Activated CD8-positive, alpha-beta T cell treated with anti-CD3 and anti-CD28 coated beads for 36 hours (primary cell): ENCODE measurements around the gene GJB5. TPM values are rescaled to one million over a fixed set of nuclear protein-coding genes. Genes with fewer than 3 reads are reported as not detected.
"Not testable (repeated sequence)": the region's sequence is repeated elsewhere in the genome, so short reads cannot be mapped to it uniquely, and the experiment has no call there.

ENCODE experiments used
- ATAC-seq: fragments of 200-7000 bp; cut with Tn5 transposase; one replicate; pipeline ENCODE4 v1.10.0; 2021; ENCODE audit warnings: mild to moderate bottlenecking, moderate library complexity
- CTCF ChIA-PET: fragments of 350-600 bp; sonication (Branson Sonifier 250); formaldehyde crosslinking; loops from one replicate; lab custom pipeline; 2021; ENCODE audit warnings: antibody characterized with exemption; lab: Charles Lee
- POLR2A ChIA-PET: fragments of 350-600 bp; sonication (Branson Sonifier 250); formaldehyde crosslinking; loops from one replicate; lab custom pipeline; 2021; ENCODE audit warnings: antibody characterized with exemption; lab: Charles Lee
- DNase-seq: peaks from one replicate; pipeline ENCODE4 v3.0.0-alpha.2; 2020
- H3K27ac Mint-ChIP-seq: one replicate; pipeline ENCODE4 v1.8.0; 2021; ENCODE audit warnings: mild to moderate bottlenecking, mixed read lengths
- H3K27me3 Mint-ChIP-seq: one replicate; pipeline ENCODE4 v1.8.0; 2021; ENCODE audit warnings: mixed read lengths
- H3K36me3 Mint-ChIP-seq: one replicate; pipeline ENCODE4 v1.8.0; 2021; ENCODE audit warnings: low read depth, mixed read lengths
- H3K4me1 Mint-ChIP-seq: one replicate; pipeline ENCODE4 v1.8.0; 2021; ENCODE audit warnings: low read depth, mixed read lengths
- H3K4me3 Mint-ChIP-seq: one replicate; pipeline ENCODE4 v1.8.0; 2021; ENCODE audit warnings: mild to moderate bottlenecking, moderate library complexity, mixed read lengths
- H3K9me3 Mint-ChIP-seq: one replicate; pipeline ENCODE4 v1.8.0; 2021; ENCODE audit warnings: mixed read lengths
- intact Hi-C: fragments of 100-400 bp; cut with micrococcal nuclease; formaldehyde crosslinking; loops from one replicate; pipeline ENCODE4 v1.10.0; 2022
- total RNA-seq, 2 experiments: library from RNA; stranded (reverse); gene quantifications; one replicate each; pipeline ENCODE4 v1.2.3, GENCODE V29; 2021
- TF ChIP-seq, protein P1 (sequence below): fragments of 200-600 bp; IDR thresholded peaks from one replicate; pipeline ENCODE4 v1.8.0; 2022; ENCODE audit warnings: antibody characterized with exemption, mild to moderate bottlenecking

The GJB5 gene
- total RNA-seq, 2 experiments from 2014 or later = not detected

DNA sequence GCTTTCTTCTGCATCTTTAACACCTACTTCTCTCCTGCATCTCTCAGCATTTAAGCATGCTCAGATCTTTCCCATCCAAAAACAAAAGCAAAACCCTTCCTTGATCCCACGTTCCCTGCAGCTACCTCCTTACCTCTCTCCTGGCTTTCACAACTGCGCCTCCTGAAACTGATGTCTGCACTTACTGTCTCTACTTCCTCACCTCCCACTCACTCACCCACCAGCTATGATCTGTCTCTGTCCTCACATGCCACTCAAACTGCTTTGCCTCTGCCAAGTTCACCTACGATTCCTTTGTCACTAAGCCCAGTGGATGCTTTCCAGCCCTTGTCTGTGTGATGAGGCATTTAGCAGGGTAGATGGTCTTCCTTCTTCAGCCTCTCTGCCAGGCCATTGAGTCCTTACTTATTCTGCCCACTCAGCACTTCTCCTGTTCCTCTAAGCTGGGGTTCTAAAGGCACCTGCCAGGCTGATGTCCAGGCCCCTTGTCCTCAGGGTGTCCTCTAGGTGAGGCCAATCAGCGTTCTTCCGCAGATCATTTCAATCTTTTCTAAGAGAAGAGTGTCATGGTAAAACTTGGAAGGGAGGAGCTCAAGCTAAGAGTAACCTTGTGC is 16.2 kb downstream of the GJB5 start:
- Mint-ChIP-seq H3K27me3 (peaks cover 5% of the 10 kb centered on the region), H3K4me3 (no peak overlapping the region), H3K27ac (no peak overlapping the region), H3K36me3 (no peaks in the 10 kb centered on the region), H3K9me3 (no peaks in the 10 kb centered on the region), H3K4me1 (no peaks in the 10 kb centered on the region)
- DNase-seq (no peak), ATAC-seq (no peak)
- intact Hi-C loops = no loop called here
- ChIA-PET CTCF (no interaction called here), POLR2A (no interaction called here)
- TF ChIP-seq, protein P1, sequence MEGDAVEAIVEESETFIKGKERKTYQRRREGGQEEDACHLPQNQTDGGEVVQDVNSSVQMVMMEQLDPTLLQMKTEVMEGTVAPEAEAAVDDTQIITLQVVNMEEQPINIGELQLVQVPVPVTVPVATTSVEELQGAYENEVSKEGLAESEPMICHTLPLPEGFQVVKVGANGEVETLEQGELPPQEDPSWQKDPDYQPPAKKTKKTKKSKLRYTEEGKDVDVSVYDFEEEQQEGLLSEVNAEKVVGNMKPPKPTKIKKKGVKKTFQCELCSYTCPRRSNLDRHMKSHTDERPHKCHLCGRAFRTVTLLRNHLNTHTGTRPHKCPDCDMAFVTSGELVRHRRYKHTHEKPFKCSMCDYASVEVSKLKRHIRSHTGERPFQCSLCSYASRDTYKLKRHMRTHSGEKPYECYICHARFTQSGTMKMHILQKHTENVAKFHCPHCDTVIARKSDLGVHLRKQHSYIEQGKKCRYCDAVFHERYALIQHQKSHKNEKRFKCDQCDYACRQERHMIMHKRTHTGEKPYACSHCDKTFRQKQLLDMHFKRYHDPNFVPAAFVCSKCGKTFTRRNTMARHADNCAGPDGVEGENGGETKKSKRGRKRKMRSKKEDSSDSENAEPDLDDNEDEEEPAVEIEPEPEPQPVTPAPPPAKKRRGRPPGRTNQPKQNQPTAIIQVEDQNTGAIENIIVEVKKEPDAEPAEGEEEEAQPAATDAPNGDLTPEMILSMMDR = no peak

DNA sequence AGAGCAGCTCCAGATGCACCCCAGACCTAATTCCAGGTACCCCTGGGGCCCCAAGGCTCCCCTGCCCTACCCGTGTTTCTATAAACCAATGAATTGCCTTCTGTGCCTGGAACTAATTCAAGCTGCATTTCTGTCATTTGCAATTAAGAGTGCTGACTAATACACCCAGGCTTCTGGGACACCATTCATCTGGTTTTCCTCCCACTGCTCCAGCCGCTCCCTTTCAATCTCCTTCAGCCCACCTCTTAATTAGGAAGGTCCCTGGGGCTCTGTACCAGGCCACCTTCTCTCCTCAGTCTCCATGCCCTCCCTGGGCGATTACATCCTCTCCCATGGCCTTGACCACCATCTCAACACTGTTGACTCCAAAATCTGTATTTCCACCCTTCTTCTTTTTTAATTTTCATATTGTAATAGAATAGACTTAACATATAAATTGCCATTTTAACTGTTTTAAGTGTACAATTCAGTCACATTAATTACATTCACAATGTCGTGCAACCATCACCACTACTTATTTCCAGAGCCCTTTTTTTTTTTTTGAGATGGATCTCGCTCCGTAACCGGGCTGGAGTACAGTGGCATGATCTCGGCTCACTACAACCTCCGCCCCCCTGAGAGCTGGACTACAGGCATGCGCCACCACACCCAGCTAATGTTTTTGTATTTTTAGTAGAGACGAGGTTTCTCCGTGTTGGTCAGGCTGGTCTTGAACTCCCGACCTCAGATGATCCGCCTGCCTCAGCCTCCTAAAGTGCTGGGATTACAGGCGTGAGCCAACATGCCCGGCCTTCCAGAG is 16.9 kb downstream of the GJB5 start:
- H3K27me3 Mint-ChIP-seq = peaks cover 5% of the 10 kb centered on the region
- no peak overlapping the region for H3K4me3 Mint-ChIP-seq
- no peak overlapping the region for H3K27ac Mint-ChIP-seq
- no peak for ATAC-seq
- H3K4me1 Mint-ChIP-seq = no peaks in the 10 kb centered on the region
- POLR2A ChIA-PET = no interaction called here
- H3K36me3 Mint-ChIP-seq = no peaks in the 10 kb centered on the region
- TF ChIP-seq, protein P1 = no peak
- H3K9me3 Mint-ChIP-seq = no peaks in the 10 kb centered on the region
- intact Hi-C loops = no loop called here
- DNase-seq = no peak
- CTCF ChIA-PET = no interaction called here

DNA sequence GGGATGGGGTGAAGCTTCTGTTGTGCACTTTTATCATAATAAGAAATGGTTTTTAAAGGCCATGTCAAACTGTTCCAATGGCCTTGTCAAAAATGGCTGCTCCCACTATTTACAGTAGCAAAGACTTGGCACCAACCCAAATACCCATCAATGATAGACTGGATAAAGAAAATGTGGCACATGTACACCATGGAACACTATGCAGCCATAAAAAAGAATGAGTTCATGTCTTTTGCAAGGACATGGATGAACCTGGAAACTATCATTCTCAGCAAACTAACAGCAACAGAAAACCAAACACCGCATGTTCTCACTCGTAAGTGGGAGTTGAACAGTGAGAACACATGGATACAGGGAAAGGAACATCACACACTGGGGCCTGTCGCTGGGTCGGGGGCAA is 18.3 kb downstream of the GJB5 start:
- H3K4me1 Mint-ChIP-seq, H3K27ac Mint-ChIP-seq, intact Hi-C loops, DNase-seq, POLR2A ChIA-PET, H3K27me3 Mint-ChIP-seq, H3K36me3 Mint-ChIP-seq, ATAC-seq, H3K9me3 Mint-ChIP-seq, H3K4me3 Mint-ChIP-seq: not testable (repeated sequence)
- CTCF ChIA-PET = interaction anchor here (1.3 kb wide), 1 partner anchor 13 kb away, joined by 4 read pairs; no protein-coding TSS in a partner anchor

DNA sequence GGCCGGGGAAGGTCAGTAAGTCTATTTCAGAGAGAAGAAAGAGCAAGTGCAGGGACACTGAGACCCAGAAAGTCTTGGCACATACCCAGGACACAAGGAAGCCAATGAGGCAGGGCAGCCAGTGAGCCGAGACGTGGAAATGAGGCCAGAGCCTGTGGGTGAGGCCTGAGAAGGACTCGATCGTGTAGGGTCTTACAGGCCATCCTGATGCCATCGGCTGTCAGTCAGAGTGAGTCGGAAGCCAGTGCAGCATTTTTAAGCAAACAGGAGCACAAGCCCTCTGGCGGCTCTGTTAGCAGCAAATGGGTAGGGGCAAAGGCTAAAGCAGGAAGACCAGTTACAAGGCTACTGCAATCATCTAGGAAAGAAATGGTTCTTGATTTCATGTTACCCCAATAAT is 20.1 kb downstream of the GJB5 start:
- POLR2A ChIA-PET = no interaction called here
- TF ChIP-seq, protein P1 = no peak
- H3K27me3 Mint-ChIP-seq = peaks cover 15% of the 10 kb centered on the region
- H3K4me3 Mint-ChIP-seq = no peak overlapping the region
- CTCF ChIA-PET = no interaction called here
- H3K9me3 Mint-ChIP-seq = no peaks in the 10 kb centered on the region
- H3K36me3 Mint-ChIP-seq = no peaks in the 10 kb centered on the region
- DNase-seq = no peak
- H3K27ac Mint-ChIP-seq = no peak overlapping the region
- no peaks in the 10 kb centered on the region for H3K4me1 Mint-ChIP-seq
- no peak for ATAC-seq
- intact Hi-C loops = no loop called here

DNA sequence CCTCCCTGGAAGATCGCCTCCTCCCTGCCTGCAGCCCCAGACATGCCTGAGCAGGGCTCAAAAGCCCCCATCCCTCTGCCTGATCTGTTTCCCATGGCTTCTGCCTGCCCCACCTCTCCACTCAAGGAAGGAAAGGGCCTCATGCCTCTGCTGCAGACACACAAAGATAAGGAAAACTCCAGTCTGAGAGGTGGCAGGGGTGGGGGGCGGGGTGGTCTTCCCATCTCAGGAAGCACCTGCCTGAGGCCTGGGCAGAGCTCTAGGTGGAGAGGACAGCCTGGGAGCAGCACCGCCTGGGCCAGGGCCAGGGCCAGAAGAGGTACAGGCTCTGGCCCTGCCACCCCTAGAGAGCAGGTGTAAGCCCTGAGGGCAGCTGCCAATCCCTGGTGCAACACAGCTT is 22.1 kb downstream of the GJB5 start:
- TF ChIP-seq, protein P1 = no peak
- Mint-ChIP-seq H3K36me3 (no peaks in the 10 kb centered on the region), H3K4me1 (peaks cover 1% of the 10 kb centered on the region), H3K4me3 (no peak overlapping the region), H3K27me3 (peaks cover 22% of the 10 kb centered on the region), H3K9me3 (no peaks in the 10 kb centered on the region), H3K27ac (no peak overlapping the region)
- DNase-seq (no peak), ATAC-seq (no peak)
- ChIA-PET CTCF (no interaction called here), POLR2A (no interaction called here)
- intact Hi-C loops = no loop called here
